Erythroblast (primary cell): ENCODE data around the gene PPP2R2C.

Experiments
- GATA1 ChIP-seq: IDR thresholded peaks from 2 replicates; pipeline ENCODE4 v1.6.1; 2011; ENCODE audit warnings: low read depth, mild to moderate bottlenecking, control low read depth, low read length, moderate library complexity
- POLR2A ChIP-seq: IDR thresholded peaks from 2 replicates; pipeline ENCODE4 v1.6.1; 2011; ENCODE audit warnings: mild to moderate bottlenecking, low read length

GRCh38 chr4:6362243-6362885 is 110.0 kb downstream of the PPP2R2C start:
- TF ChIP-seq POLR2A, result no peak
- TF ChIP-seq GATA1, result no peak
